Measurements from ENCODE around the gene AIFM3.
"Not testable (repeated sequence)": the region's sequence is repeated elsewhere in the genome, so short reads cannot be mapped to it uniquely, and the experiment has no call there.

The AIFM3 gene

GRCh38 chr22:20992056-20992442, 25.0 kb downstream of the AIFM3 start:
- FAIRE-seq, result no peak

- no peak for FAIRE-seq
Observed at GRCh38 chr22:20992456-20993303, 25.6 kb downstream of the AIFM3 start.

- no peak for FAIRE-seq
Observed at GRCh38 chr22:20993304-20994127, 26.5 kb downstream of the AIFM3 start.

GRCh38 chr22:20994128-20994901, 27.3 kb downstream of the AIFM3 start:
- no peak for FAIRE-seq

- FAIRE-seq, result no peak
Observed at GRCh38 chr22:20994902-20995241, 27.8 kb downstream of the AIFM3 start.

GRCh38 chr22:20995329-20996030, 28.4 kb downstream of the AIFM3 start:
- no peak for FAIRE-seq

- no peak for FAIRE-seq
Observed at GRCh38 chr22:20996031-20996410, 29.0 kb downstream of the AIFM3 start.

- no peak for FAIRE-seq
Observed at GRCh38 chr22:20996598-20997535, 29.8 kb downstream of the AIFM3 start.

GRCh38 chr22:20997536-20998257, 30.6 kb downstream of the AIFM3 start:
- no peak for FAIRE-seq

GRCh38 chr22:20998411-20999336, 31.6 kb downstream of the AIFM3 start:
- FAIRE-seq, result no peak

GRCh38 chr22:20999350-21000206, 32.5 kb downstream of the AIFM3 start:
- no peak for FAIRE-seq

GRCh38 chr22:21000207-21000986, 33.3 kb downstream of the AIFM3 start:
- no peak for FAIRE-seq

GRCh38 chr22:21000987-21001600, 34.0 kb downstream of the AIFM3 start:
- FAIRE-seq, result no peak

- FAIRE-seq, result peak; percentile 81
Observed at GRCh38 chr22:21001601-21002325, 34.7 kb downstream of the AIFM3 start, which contains the start of gene THAP7. THAP7 (minus strand) TSS chr22:21002118; CDS start chr22:21001911, 207 bp downstream.

GRCh38 chr22:21003782-21004181, 36.7 kb downstream of the AIFM3 start:
- FAIRE-seq, result no peak

- FAIRE-seq, result not testable (repeated sequence)
Observed at GRCh38 chr22:21009208-21009607, 42.2 kb downstream of the AIFM3 start.
